HCT116 (cell line): ENCODE measurements around the gene DTX1. TPM values are rescaled to one million over a fixed set of nuclear protein-coding genes. Genes with fewer than 3 reads are reported as not detected.

ENCODE experiments used
- ATAC-seq: fragments of 200-7000 bp; cut with Tn5 transposase; 2 replicates; pipeline ENCODE4 v1.9.1; 2020; ENCODE audit warnings: mild to moderate bottlenecking, moderate library complexity
- BruUV-seq: library from RNA; stranded (reverse); fragments of 400-500 nt; replicated peaks from 2 replicates; lab custom pipeline; 2021; lab: Mats Ljungman, UMichigan
- CTCF ChIA-PET: fragments of 300-600 bp; sonication (Branson Sonifier 250); formaldehyde crosslinking; loops from one replicate; lab custom pipeline; 2021; ENCODE audit warnings: antibody characterized with exemption; lab: Charles Lee
- POLR2A ChIA-PET: fragments of 300-600, 350-600 bp; sonication (Branson Sonifier 250); formaldehyde crosslinking; loops from one replicate; lab custom pipeline; 2021; ENCODE audit warnings: antibody characterized with exemption; lab: Charles Lee
- RAD21 ChIA-PET, 2 experiments: fragments of 300-600 bp; sonication (Branson Sonifier 250); formaldehyde crosslinking; loops; one replicate each; lab custom pipeline; 2023; ENCODE audit warnings: low total read pairs in 2 of 2; ENCODE audit not compliant: uncharacterized antibody in 2 of 2, unreplicated experiment in 2 of 2, low non-redundant PET in 1 of 2; lab: Charles Lee
- DNase-seq: peaks from one replicate; pipeline ENCODE4 v3.0.0-alpha.2; 2010; ENCODE audit warnings: low read depth, low spot score
- H2AFZ ChIP-seq: fragments of 200-600 bp; shearing (Covaris generic), sonication (generic); 2 replicates; pipeline ENCODE4 v1.6.1; 2017; ENCODE audit warnings: low read depth, mixed run types, mixed read lengths, antibody characterized with exemption, low read length; ENCODE audit not compliant: poor library complexity, severe bottlenecking
- H3K27ac ChIP-seq: 2 replicates; pipeline ENCODE4 v1.5.1; 2012; ENCODE audit warnings: low read depth, low read length
- H3K27me3 ChIP-seq: fragments of 200-600 bp; sonication (generic); 2 replicates; pipeline ENCODE4 v1.6.1; 2016; ENCODE audit warnings: mixed run types, low read length, mixed read lengths; ENCODE audit not compliant: insufficient read depth
- H3K36me3 ChIP-seq, 2 experiments: fragments of 200-500 bp in 1 of 2; fragments of 200-600 bp in 1 of 2; sonication (Bioruptor generic) in 1 of 2; sonication (generic) in 1 of 2; 2 replicates each; pipeline versions ENCODE4 v1.5.1 to v1.6.1; 2014 to 2016; ENCODE audit warnings: low read length in 2 of 2, inconsistent platforms in 1 of 2, mixed read lengths in 1 of 2, mixed run types in 1 of 2; ENCODE audit not compliant: insufficient read depth in 2 of 2, control insufficient read depth in 1 of 2
- H3K4me1 ChIP-seq, 2 experiments: fragments of 200-600 bp in 1 of 2; sonication (generic) in 1 of 2; 2 replicates each; pipeline versions ENCODE4 v1.5.1 to v1.6.1; 2012 to 2017; ENCODE audit warnings: low read length in 2 of 2, inconsistent platforms in 1 of 2, mild to moderate bottlenecking in 1 of 2, mixed read lengths in 1 of 2, mixed run types in 1 of 2, moderate library complexity in 1 of 2; ENCODE audit not compliant: insufficient read depth in 2 of 2, control insufficient read depth in 1 of 2
- H3K4me2 ChIP-seq: fragments of 200-600 bp; sonication (generic); 2 replicates; pipeline ENCODE4 v1.6.1; 2017; ENCODE audit warnings: mixed run types, low read length, mixed read lengths
- H3K4me3 ChIP-seq, 2 experiments: fragments of 200-600 bp in 1 of 2; sonication (generic) in 1 of 2; replicated peaks in 1 of 2; 2 replicates each; pipeline ENCODE4 v1.5.1; 2011 to 2016; ENCODE audit warnings: low read length in 2 of 2, control low read depth in 1 of 2, low read depth in 1 of 2, mild to moderate bottlenecking in 1 of 2, mixed read lengths in 1 of 2, mixed run types in 1 of 2
- H3K79me2 ChIP-seq: fragments of 200-600 bp; sonication (generic); 2 replicates; pipeline ENCODE4 v1.6.1; 2017; ENCODE audit warnings: mild to moderate bottlenecking, mixed run types, low read length, moderate library complexity, mixed read lengths; ENCODE audit not compliant: insufficient read depth
- H3K9ac ChIP-seq: fragments of 200-600 bp; sonication (generic); 2 replicates; pipeline ENCODE4 v1.6.1; 2016; ENCODE audit warnings: low read length, mixed read lengths
- H3K9me2 ChIP-seq: fragments of 200-600 bp; sonication (generic), shearing (Covaris generic); 2 replicates; pipeline ENCODE4 v1.6.1; 2017; ENCODE audit warnings: mixed run types, mild to moderate bottlenecking, moderate library complexity; ENCODE audit not compliant: insufficient read depth
- H3K9me3 ChIP-seq, 2 experiments: fragments of 200-500 bp in 1 of 2; fragments of 200-600 bp in 1 of 2; sonication (Bioruptor generic) in 1 of 2; sonication (generic) in 1 of 2; 2 replicates each; pipeline ENCODE4 v1.6.1; 2014 to 2017; ENCODE audit warnings: low read length in 2 of 2, mixed read lengths in 2 of 2, inconsistent platforms in 1 of 2, low read depth in 1 of 2, mild to moderate bottlenecking in 1 of 2, mixed run types in 1 of 2, moderate library complexity in 1 of 2; ENCODE audit not compliant: control insufficient read depth in 1 of 2, insufficient read depth in 1 of 2
- H4K20me1 ChIP-seq: fragments of 200-600 bp; sonication (generic), shearing (Covaris generic); 2 replicates; pipeline ENCODE4 v1.6.1; 2017; ENCODE audit warnings: mixed run types, mild to moderate bottlenecking, moderate library complexity; ENCODE audit not compliant: insufficient read depth
- CEBPB ChIP-seq: IDR thresholded peaks from 2 replicates; pipeline ENCODE4 v1.6.1; 2012; ENCODE audit warnings: low read depth
- EGR1 ChIP-seq: IDR thresholded peaks from 2 replicates; pipeline ENCODE4 v1.6.1; 2012; ENCODE audit warnings: low read depth
- ELF1 ChIP-seq: IDR thresholded peaks from 2 replicates; pipeline ENCODE4 v1.6.1; 2012; ENCODE audit warnings: low read depth, borderline replicate concordance
- POLR2AphosphoS5 ChIP-seq: IDR thresholded peaks from 2 replicates; pipeline ENCODE4 v1.6.1; 2011; ENCODE audit warnings: mild to moderate bottlenecking, low read depth, low read length, moderate library complexity
- RAD21 ChIP-seq: IDR thresholded peaks from 2 replicates; pipeline ENCODE4 v1.6.1; 2012; ENCODE audit warnings: low read depth, mild to moderate bottlenecking
- SIN3A ChIP-seq: IDR thresholded peaks from 2 replicates; pipeline ENCODE4 v1.6.1; 2012; ENCODE audit warnings: low read depth
- SP1 ChIP-seq: IDR thresholded peaks from 2 replicates; pipeline ENCODE4 v1.6.1; 2012; ENCODE audit warnings: low read depth
- SRF ChIP-seq: IDR thresholded peaks from 2 replicates; pipeline ENCODE4 v1.6.1; 2012; ENCODE audit warnings: low read depth
- YY1 ChIP-seq: IDR thresholded peaks from 2 replicates; pipeline ENCODE4 v1.6.1; 2011; ENCODE audit warnings: low read length, low read depth, moderate library complexity, mild to moderate bottlenecking; ENCODE audit not compliant: insufficient replicate concordance; ENCODE audit errors: extremely low read depth
- intact Hi-C: fragments of 100-400 bp; cut with micrococcal nuclease; formaldehyde crosslinking; loops from 2 replicates; pipeline ENCODE4 v1.10.0; 2022
- total RNA-seq: library from RNA; stranded (reverse); gene quantifications from one replicate; pipeline ENCODE4 v1.2.1, GENCODE V29; 2021; ENCODE audit not compliant: unreplicated experiment
- TF ChIP-seq, protein P1 (sequence below): IDR thresholded peaks from 2 replicates; pipeline ENCODE4 v1.6.1; 2011; ENCODE audit warnings: mild to moderate bottlenecking, low read length, moderate library complexity; ENCODE audit not compliant: insufficient replicate concordance; ENCODE audit errors: extremely low read depth
- TF ChIP-seq, protein P2 (sequence below): IDR thresholded peaks from 2 replicates; pipeline ENCODE4 v1.6.1; 2012
- TF ChIP-seq, protein P3 (sequence below): IDR thresholded peaks from 2 replicates; pipeline ENCODE4 v1.6.1; 2012

DTX1 gene
- total RNA-seq, 1 experiment from 2014 or later, result not detected

DNA sequence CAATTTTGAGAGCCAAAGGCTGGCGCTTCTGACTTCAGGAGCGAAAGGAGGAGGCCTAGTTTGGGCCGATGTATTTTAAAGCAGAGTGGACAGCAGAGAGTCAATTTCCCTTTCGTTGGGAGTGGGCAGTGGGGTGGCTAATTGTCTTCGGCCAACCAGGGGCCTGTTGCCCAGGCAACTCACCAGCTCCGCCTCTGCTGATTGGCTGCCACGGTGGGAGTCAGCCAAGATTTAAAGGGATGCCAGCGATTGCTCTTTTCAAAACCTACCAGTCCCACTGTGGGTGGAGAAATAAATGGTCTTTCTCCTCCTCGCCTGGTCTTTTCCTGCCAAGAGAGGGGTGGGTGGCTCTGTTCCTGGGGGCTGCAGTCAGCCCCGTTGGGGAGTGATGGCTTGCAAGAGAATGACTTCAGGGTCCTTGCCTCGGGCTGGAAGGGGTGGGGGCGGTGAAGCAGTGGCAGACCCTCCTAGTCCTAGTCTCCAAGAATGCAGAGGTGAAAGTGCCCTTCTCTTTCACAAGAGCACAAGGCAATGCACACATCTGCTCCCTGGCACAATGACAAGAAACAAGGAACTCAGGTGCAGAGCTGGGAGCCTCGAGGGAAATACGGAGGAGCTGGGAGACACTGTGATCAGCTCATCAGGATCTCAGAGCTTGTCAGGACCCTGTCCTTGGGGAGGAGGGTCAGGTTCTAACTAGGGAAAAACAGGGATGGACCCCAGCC is 41.3 kb downstream of the DTX1 start:
- intact Hi-C loops, result loop anchor here (1.0 to 2.0 kb wide), 3 partner anchors 37 to 105 kb away; partner anchors contain the start of gene RASAL1
- Histone ChIP-seq H3K27ac (no peak overlapping the region), H3K9me3 (no peaks in the 10 kb centered on the region), H3K9me2 (no peaks in the 10 kb centered on the region), H3K4me2 (peak overlapping the region; percentile 52), H4K20me1 (no peaks in the 10 kb centered on the region), H2AFZ (no peak overlapping the region), H3K79me2 (no peaks in the 10 kb centered on the region), H3K36me3 (no peaks in the 10 kb centered on the region), H3K4me1 (peaks cover 8 to 17% of the 10 kb centered on the region in 2 experiments; a peak in 3 of 4 replicates), H3K9ac (no peak overlapping the region), H3K27me3 (no peaks in the 10 kb centered on the region), H3K4me3 (no peak overlapping the region)
- TF ChIP-seq, protein P1, sequence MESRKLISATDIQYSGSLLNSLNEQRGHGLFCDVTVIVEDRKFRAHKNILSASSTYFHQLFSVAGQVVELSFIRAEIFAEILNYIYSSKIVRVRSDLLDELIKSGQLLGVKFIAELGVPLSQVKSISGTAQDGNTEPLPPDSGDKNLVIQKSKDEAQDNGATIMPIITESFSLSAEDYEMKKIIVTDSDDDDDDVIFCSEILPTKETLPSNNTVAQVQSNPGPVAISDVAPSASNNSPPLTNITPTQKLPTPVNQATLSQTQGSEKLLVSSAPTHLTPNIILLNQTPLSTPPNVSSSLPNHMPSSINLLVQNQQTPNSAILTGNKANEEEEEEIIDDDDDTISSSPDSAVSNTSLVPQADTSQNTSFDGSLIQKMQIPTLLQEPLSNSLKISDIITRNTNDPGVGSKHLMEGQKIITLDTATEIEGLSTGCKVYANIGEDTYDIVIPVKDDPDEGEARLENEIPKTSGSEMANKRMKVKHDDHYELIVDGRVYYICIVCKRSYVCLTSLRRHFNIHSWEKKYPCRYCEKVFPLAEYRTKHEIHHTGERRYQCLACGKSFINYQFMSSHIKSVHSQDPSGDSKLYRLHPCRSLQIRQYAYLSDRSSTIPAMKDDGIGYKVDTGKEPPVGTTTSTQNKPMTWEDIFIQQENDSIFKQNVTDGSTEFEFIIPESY, result no peak
- ChIA-PET CTCF (interaction anchor here (1.1 to 2.0 kb wide), 5 partner anchors 47 to 105 kb away, joined by 3 to 9 read pairs (median 5); no protein-coding TSS in a partner anchor), RAD21 (interaction anchor here in 1 of 2 experiments (1.4 kb wide), 1 partner anchor 105 kb away, joined by 4 read pairs; no protein-coding TSS in a partner anchor), POLR2A (no interaction called here)
- BruUV-seq, result no TSS peak
- peak; percentile 36 for ATAC-seq
- no peak for DNase-seq

DNA sequence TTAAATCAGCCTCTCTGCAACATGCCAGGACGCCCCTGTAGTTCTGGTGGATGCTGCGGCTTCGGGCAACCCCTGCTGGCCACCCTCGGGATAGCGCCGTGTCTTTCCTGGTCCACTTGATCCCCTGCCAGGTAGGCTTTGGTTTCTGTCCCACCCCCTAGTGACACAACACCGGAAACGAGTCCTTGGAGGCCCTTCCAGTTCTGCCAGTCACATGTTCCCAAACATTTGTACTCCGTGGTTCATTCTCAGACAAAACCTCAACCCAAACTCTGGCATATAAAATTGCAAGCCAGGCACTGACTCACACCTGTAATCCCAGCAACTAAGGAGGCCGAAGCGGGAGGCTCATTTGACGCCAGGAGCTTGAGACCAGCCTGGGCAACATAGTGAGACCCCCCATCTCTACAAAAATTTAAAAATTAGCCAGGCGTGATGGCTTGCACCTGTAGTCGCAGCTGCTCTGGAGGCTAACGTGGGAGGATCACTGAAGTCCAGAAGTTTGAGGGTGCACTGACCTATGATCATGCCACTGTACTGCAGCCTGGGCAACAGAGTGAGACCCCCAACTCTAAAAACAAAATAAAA is 42.0 kb downstream of the DTX1 start:
- H3K9me3 ChIP-seq, result no peaks in the 10 kb centered on the region
- H3K4me3 ChIP-seq, result no peak overlapping the region
- no peaks in the 10 kb centered on the region for H3K27me3 ChIP-seq
- H4K20me1 ChIP-seq, result no peaks in the 10 kb centered on the region
- no peaks in the 10 kb centered on the region for H3K36me3 ChIP-seq
- peak overlapping the region; percentile 39 for H3K27ac ChIP-seq
- RAD21 ChIA-PET, result interaction anchor here in 1 of 2 experiments (1.4 kb wide), 1 partner anchor 106 kb away, joined by 4 read pairs; no protein-coding TSS in a partner anchor
- POLR2A ChIA-PET, result no interaction called here
- intact Hi-C loops, result loop anchor here (1.0 to 2.0 kb wide), 3 partner anchors 36 to 105 kb away; partner anchors contain the start of gene RASAL1
- H3K9me2 ChIP-seq, result no peaks in the 10 kb centered on the region
- CTCF ChIA-PET, result interaction anchor here (1.1 to 2.0 kb wide), 5 partner anchors 47 to 105 kb away, joined by 3 to 9 read pairs (median 5); no protein-coding TSS in a partner anchor
- H3K4me1 ChIP-seq, result peaks cover 6 to 14% of the 10 kb centered on the region in 2 experiments; a peak in 3 of 4 replicates
- ATAC-seq, result peak; percentile 87
- H3K79me2 ChIP-seq, result no peaks in the 10 kb centered on the region
- DNase-seq, result peak; percentile 79
- no TSS peak for BruUV-seq
- H3K9ac ChIP-seq, result 0 out of 2 replicates have a peak overlapping the region, but pooled peaks have one; percentile 16
- H3K4me2 ChIP-seq, result peak overlapping the region; percentile 52
- H2AFZ ChIP-seq, result no peak overlapping the region
- TF ChIP-seq, protein P2, sequence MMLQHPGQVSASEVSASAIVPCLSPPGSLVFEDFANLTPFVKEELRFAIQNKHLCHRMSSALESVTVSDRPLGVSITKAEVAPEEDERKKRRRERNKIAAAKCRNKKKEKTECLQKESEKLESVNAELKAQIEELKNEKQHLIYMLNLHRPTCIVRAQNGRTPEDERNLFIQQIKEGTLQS, result no peak
- TF ChIP-seq POLR2AphosphoS5 (peak; percentile 70), CEBPB (no peak; the same call in 1 of the 2 replicates), SIN3A (no peak), ELF1 (no peak; the same call in 1 of the 2 replicates), SP1 (no peak; the same call in 1 of the 2 replicates), RAD21 (peak; percentile 84), YY1 (peak; percentile 6), SRF (no peak), EGR1 (no peak)
- TF ChIP-seq, protein P1, result no peak
- TF ChIP-seq, protein P3, sequence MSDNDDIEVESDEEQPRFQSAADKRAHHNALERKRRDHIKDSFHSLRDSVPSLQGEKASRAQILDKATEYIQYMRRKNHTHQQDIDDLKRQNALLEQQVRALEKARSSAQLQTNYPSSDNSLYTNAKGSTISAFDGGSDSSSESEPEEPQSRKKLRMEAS, result peak; percentile 95
